SHP77 (cell line): ENCODE measurements around the gene EZR.
A peak's percentile ranks its signal among the peaks of the same experiment; 100 is the strongest.

Experiments
- DNase-seq, 2 experiments: peaks; one replicate each; lab custom pipeline; 2025; lab: John Stamatoyannopoulos, UW

The EZR gene

DNA sequence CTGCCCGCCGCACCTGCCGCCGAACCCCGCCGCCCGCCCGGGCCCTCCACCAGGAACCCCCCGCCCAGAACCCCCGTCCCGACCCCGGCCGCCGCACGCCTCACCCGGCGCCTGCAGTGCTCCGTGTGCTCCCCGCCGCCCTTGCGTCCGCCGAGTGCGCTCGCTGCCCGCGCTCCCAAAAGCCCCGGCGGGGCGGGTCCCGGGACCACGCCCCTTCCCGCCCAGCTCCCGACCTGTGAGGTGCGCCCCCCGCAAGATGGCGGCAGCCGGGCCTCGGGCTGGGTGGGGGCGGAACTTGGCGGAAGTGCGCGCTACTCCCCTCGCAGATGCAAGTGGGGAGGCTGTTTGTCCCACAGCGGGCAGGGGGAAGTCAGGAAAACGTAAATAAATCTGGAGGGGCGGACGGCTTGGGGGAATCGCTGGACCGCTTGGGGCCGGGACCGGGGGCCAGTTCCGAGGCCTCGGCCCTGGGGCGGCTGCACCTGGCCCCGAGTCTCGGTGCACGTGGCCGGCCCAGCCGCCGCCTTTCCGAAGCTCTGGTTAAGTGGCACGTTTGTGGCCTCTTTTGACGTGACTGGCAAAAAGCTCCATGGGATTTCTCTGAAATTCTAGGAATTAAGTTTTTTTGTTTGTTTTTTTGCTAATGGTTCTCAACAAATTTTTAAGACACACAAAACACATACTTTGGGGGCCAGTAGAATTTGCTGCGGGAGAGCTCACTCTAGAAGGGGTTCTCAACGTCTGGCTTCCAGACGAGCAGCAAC, at the start of gene EZR:
Gene EZR (minus strand): TSS at position 156 of the 764 bp plus-strand sequence. CDS start 1,275 bp downstream, outside the sequence.
- DNase-seq = peak; percentile 57 to 62

DNA sequence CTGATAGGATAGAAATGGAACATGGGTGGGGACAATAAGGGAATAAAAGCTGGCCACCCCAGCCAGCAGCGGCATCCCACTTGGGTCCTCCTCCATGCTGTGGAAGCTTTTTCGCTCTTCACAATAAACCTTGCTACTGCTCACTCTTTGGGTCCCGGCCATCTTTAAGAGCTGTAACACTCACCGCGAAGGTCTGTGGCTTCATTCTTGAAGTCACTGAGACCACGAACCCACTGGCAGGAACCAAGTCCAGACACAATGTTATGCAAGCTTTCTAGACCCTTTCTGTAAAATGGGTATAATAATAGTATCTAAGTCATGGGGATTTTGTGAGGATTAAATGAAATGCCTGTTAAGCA, 48.9 kb upstream of the EZR start:
- DNase-seq = no peak

DNA sequence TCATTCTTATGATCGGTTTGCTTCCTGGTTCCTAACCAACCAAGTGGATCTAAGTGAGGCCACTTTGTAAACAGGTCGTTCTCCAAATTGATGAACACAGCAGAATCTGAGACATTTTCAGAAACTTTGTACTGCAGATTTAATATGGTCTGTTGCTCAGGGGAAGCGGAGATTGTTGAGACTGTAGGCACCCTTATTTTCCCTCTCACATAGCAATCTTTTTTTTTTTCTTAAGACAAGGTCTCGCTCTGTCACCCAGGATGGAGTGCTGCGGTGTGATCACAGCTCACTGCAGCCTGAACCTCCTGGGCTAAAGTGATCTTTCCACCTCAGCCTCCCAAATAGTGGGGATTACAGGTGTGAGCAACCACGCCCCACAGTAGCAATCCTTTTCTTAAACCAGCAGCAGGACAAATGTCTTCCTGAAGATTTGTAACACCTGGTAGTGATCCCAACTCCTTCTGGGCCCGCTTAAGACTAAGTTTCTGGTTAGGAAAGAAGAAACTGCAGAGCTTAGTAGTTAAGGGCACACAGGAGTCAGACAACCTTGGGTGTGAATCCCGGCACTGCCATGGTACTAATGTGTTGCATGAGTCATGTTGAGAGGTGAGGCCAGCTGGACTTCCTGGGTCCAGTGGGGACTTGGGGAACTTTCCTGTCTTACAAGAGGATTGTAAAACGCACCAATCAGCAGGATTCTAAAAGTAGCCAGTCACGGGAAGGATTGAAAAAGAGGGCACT, 48.4 kb upstream of the EZR start:
- no peak for DNase-seq

DNA sequence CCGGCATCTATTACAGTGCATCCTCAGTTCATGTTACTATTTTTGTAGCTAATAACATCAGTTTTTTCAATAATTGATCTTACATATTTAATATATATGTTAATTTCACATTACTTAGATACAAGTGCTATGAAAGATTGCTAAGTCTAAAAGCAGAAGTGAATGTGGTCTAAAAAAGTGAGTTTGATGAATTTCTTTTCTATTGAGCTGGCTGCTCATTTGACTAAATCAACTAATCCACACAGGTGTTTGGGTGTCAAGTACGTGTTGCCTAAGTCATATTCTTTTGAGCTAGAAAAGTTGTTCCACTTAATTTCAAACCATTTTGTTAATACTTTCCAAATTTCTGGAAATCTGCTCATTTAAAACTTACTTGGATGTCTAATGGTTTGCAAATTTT, 46.6 kb upstream of the EZR start:
- DNase-seq = no peak

DNA sequence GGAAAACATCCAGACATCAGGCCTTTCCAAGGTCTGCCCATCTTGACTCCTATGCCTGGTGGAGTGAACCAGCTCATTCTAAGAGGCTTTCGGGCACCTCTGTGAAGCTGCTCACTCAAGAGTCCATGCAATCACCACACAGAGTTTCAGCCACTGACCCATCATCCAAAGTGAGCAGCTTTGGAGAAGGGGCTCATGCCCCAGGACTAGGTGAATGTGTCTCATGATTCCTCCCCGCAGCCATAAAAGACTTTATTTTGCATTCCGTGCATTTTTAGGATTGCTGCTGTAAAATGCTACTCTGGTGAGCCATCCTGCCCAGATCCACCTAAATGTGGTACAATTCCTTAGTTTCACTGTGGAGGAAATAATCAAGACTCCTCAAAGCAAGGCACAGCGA, 44.5 kb upstream of the EZR start:
- DNase-seq = no peak

DNA sequence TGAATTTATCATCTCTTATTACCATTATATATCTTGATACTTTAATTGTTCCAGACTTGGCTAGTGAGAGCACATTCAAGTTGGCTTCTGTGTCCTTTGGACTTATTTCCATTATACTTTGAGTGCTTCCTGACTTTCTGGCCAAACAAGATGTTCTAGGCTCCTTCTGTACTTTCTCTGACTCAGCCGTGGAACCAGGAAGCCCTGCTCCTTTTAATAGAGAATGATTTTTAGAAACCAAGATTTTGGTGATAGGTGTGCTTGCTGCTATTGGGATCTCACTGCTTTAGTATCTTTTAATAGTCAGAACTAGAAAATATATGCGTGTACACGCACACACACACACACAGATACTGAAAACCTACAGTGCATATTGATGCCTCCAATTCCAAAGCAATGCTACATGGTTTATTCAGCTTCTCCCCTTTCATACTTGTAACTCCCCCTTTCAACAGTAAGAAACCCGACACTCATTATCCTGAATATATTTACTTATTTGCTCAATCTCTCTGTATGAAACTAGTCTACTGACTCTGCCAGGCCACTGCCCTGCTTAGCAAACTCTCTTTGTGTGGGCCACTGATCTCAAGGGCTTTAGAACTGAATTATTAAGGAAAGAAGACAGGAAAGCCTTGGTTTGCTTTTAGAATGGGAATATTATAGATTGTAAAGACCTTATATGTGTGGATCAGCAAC, 42.7 kb upstream of the EZR start:
- no peak for DNase-seq

DNA sequence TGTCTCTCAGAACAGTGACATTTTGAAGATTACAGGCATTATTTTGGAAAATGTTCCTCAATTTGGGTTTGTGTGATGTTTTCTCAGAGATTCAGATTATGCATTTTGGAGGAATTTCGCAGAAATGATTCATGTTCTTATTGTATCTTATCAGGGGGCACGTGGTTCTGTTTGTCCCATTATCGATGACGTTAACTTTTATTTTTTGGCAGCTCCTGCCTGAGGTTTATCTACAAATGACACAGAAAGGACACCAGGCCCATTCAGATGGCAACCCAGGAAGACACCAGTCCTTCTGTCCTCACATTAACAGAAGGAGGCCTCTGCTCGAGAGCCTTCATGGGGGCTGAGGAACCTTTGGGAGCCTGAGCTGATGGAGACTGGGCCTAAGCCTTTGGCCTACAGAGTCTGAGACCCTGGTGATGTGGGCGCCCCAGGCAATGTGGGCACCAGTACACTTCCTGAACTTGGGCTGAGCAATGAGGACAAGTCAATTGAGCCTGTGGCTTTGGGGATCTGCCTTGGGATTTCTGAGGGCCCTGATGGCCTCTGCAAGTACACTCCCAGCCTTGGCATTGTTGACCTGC, 41.2 kb upstream of the EZR start:
- no peak for DNase-seq

DNA sequence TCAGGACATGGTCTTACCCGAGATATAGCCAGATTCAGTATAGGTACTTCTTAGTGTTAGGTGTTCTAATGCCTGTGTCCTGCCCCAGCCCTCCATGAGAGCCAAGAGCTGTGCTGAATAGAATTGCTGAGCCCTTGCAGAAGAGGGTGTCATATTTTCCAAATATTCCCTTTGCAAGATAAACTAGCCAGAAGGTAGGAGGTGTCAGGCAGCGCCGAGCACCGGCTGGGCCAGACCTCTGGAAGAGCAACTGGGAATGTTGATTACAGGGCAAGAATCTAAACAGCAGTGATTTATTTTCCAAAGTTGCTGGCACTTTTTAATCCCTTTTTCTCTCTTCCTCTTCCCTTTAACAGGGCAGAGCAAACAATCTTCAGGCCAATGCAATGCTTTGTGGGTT, 37.1 kb upstream of the EZR start:
- no peak for DNase-seq

DNA sequence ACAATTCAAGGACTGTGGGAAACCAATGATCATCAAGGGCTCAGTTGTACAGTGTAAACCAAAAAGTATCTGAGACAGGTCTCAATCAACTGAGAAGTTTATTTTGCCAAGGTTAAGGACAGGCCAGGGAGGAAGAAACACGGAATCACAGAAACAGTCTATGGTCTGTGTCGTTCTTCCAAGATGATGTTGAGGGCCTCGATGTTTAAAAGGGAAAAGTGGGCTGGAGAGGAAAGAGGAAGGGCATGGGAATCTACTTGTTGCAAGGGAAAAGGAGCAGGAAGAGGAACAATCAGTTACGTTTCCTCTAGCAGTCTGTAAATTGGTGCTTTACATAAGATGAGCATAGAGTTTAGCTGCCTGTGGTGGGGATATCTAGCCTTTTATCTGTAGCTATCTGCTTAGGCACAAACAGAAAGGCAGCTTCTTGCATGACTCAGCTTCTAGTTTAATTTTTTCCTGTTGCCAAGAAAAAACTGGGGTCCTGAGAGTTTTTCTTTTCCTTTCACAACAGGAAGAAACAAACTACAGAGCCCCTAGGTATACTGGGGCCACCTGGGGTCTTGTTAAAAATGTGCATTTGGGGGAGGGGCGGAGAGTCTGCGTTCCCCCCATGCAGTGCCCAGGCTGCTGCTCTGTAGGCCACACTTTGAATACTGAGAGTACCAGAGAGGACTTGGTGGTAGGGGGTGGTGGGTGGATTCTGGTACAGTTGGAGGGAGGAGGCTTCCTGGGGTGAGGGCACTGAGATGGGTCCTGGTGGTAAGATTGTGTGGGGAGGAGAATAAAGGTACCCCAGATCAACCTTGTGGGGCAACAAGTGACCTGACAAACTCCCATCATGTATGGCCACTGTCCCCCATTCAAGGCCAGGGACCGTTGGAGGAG, 35.3 kb upstream of the EZR start:
- no peak for DNase-seq

DNA sequence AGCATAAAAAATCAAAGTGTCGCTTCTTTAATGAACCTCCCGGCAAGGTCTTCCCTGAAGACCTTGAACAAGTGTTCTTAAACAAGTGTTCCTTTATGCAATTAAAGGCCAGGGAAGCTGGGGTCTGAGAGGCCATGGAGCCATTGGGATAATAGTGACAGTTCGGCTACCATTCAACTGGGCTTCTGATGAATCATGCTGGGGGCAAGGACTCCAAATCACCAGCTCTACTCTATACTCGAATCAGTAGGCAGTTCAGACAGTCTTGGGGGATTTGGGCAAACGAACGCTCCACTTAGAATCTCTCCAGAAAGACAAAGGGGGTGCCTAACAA, 34.7 kb upstream of the EZR start:
- no peak for DNase-seq

DNA sequence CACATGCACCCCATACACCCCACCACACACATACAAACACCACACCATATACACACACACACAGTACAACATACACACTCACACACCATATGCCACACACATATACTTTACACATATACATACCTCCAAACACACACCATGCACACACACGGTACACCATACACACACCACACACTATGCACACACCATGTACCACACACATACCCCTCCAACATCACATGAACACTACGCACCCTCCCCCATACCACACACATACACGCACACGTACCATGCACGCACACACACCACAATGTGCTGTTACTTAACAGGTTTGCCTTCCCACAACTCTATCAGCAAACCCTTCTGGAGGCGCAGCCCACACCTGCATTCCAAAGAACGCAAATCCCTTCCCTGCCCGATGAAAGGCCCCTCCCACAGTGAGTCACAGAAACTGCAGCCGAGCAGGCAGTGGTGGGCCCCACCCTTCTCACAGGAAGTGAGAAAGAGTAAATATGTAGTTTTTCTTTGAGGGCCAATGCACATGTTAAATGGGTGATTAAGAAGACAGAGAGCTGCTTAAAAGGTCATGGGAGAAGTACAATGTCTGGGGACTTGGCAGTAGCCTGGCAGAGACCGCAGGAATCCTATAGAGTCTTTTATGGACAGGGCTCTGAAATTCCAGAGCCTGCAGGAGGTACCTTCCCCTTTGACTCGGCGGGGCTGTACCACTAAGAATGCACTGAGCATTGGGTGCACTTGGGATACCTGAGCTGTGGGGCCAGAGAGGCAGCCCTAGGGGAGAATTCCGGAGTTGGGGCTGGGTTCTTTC, 34.1 kb upstream of the EZR start:
- DNase-seq = peak; percentile 30 to 64

DNA sequence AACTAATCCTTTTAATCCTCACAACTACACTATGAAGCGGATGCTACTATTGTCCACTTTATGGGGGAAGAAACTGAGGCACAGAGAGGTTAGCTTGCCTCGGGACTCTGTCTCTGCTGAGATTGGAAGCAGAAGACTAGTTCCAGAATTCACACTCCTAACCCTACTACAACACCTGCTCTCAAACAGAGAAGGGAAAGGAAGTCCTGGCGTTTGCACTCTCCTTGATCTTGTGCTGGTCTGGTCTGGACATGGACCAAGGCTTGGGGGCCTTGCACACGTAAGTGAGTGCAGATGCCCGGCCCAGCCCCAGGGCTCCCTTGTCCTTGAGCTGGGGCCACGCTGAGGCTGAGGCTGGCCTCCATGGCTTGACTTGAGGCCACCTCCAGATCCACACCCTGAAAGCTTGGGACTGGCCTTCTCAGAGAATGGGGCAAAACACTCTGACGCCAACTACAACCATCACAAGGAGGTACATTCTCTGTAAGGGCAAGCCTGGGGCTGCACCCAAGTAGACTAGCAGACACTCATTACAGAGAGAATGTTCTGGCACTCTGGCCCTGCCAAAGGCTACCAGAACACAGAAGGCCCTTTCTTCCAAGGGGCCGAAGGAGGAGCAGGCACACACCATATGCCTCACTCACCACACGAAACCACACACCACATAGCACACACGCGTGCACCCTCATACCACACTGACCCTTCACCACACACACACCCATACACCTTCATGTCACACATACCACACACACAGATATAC, 33.3 kb upstream of the EZR start:
- DNase-seq = no peak

DNA sequence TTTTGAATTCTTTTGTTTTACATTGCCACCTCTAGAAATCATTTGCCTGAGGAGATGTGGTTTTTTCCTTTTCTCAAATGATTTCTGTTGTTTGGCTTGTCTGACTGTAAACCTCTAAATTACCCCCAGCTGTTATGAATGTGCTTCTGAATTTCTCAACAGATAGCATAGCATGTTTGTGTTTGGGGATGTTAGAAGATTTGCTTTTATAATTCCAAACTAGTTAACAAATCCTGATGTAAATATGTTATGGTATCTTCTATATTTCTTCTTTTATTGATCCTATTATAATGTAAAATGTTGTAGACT, 31.6 kb upstream of the EZR start:
- DNase-seq = no peak

DNA sequence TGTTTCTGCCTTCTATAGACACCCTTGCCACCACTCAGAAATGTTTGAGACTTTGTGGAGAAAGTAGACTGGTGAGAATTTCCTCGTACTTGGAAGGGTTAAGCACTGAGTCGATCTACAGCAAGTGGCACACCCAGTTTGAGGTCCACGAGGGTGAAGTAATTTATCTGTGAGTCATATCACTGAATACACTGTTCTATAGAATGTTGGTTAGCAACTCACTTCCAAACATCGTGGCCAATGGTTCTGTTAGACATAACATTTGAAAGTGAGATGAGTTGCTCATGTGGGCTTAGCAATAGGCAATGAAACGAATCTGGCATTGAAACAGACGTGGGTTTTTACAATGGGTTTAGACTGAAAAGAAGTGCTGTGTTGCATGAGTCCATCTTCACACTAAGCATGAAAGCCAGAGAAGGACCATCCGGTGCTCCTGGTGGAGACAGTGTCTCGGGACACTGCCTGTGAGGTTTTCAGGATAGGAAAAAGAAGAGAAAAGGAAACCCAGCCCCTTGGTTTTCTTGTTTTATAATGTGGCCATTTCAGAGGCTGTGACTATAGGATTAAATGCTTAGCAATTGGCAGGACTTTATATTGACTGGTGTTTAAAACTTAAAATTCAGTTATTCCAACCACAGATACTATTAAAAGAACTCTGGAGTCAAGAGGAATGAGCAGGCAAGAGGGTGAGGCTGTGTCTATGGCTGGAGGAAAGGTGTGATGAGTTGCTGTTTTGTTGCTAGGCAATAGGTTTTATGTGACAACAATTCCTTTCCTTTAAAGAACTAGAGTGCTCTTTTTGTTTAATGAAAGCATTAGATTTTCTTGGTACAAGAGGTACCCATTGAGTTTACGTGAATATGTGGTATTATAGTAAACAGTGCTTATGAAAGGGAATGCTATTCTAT, 31.0 kb upstream of the EZR start:
- peak in 1 of 2 experiments; percentile 11 for DNase-seq

DNA sequence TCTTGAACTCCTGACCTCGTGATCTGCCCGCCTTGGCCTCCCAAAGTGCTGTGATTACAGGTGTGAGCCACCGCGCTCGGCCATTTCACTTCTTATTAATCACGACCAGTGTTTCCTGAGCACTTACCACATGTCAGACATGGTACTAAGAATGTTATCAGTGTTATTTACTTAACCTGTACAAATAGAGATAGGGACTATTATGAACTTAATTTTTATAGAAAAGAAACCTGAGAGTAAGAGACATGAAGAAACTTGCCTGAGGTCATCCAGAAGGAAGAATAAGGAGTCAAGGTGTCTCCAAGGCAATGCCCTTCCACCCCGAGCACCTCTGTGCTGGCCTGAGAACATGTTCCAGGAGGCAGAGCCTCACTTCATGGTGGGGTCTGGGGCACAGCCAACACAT, 29.3 kb upstream of the EZR start:
- DNase-seq = no peak

DNA sequence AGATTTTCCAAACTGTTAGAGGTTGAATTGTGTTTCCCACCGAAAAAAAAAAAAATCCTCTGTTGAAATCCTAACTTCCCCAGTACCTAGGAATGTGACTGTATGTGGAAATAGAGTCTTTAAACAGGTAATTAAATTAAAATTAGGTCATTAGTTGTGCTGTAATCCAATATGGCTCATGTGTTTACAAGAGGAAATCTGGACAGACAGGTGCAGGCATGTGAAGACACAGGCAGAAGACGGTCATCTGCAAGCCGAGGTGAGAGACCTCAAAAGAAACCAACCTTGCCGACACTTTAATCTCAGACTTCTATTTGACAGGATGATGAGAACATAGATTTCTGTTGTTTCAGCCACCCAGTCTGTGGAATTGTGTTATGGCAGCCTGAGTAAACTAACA, 28.6 kb upstream of the EZR start:
- no peak for DNase-seq

DNA sequence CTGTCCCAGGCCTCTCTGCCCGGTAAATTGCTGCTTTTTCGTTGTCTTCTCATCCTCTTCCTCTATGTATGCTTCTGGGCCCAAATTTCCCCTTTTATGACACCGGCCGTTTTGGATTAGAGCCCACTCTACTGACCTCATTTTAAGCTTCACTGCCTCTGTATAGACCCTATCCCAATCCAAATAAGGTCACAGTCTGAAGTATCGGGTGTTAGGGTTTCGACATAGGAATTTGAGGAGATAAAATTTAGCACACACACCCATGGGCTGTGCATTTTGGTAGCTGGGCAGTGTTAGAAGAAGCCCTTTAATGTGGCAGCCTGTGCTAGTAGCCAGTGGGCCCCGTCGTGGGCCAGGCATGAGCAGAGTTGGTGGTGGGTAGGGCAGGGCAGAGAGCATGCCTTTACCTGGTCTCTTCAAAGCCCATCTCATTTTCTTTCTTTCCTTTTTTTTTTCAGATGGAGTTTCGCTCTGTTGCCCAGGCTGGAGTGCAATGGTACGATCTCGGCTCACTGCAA, 27.9 kb upstream of the EZR start:
- DNase-seq = no peak

DNA sequence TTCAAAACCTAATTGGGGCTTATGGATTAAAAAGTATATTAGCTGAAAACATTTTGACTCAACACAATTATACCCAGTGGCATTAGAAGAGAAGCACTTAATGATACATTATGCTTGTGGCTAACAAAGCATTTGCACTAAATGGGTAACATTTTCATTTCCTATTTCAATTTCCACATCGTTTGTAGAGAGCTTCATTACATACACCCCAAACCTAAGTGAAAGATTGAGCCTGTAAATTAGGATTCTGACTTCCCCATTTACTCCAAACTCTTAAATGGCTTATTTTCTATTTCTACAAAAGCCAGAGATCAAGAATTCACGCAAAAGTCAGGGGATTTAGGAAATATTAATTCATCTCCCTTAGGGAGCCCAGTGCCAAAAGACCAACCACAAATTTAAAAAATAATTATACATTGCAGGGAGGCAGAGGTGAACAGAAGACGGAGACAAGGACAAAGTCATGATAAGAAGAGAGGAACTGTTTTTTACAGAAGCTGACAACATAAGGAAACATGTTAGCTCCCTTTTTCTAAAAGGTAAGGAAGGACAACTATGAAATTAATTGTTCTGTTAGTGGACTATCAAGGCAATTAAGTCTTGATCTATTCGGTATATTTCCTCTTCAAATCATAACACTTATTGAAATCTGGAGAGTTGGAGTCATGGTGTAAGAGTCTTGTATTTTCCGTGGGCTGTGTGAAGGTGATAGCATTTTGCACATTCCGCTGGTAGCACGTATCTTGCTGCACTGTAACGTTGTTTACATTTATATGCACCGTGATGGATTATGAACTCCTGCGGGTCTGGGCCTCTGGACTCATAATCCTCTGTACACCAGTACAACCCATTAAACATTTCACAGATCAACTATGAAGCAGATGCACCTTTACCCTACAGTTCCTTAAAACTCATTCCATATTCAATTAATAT, 24.8 kb upstream of the EZR start:
- DNase-seq = no peak
